Measurements from ENCODE around the gene CAPRIN1. TPM values are rescaled to one million over a fixed set of nuclear protein-coding genes. Genes with fewer than 3 reads are reported as not detected.
"Not testable (repeated sequence)": the region's sequence is repeated elsewhere in the genome, so short reads cannot be mapped to it uniquely, and the experiment has no call there.

CAPRIN1 gene
- polyA plus RNA-seq, 2 of the 4 experiments (the other 2 are of a cell fraction): 159 to 255 TPM

- TF ChIP-seq USF2 (IDR thresholded peaks at IDR 0.05): no peak
These were observed 16.6 kb downstream of the CAPRIN1 start (continued) for GRCh38 chr11:34068111-34068510.

- FAIRE-seq; H3K4me3 ChIP-seq; H3K9me3 ChIP-seq; ATAC-seq; DNase-seq (ENCODE audit: low read depth in 1 of 2, low spot score in 1 of 2); H3K4me2 ChIP-seq; H3K27ac ChIP-seq; POLR2A ChIA-PET: not testable (repeated sequence)
- peaks cover 22% of the 10 kb centered on the region for H3K4me1 ChIP-seq
- 92% methylated on average over 8 of the region's 8 CpGs for WGBS (ENCODE audit: missing lambda C conversion rate)
- CTCF ChIA-PET: interaction anchor here (0.8 to 2.6 kb wide), 6 partner anchors 13 to 290 kb away, joined by 3 to 8 read pairs (median 4); no protein-coding TSS in a partner anchor
These were observed 19.8 kb downstream of the CAPRIN1 start for GRCh38 chr11:34071306-34071705.

GRCh38 chr11:34072041-34072440 lies 20.5 kb downstream of the CAPRIN1 start:
- FAIRE-seq (no peak), ATAC-seq (no peak), DNase-seq (ENCODE audit: low read depth in 1 of 2, low spot score in 1 of 2) (no peak)
- Histone ChIP-seq H3K27ac (no peak overlapping the region), H3K9me3 (no peaks in the 10 kb centered on the region), H3K4me3 (no peak overlapping the region), H3K4me2 (no peak overlapping the region), H3K4me1 (peaks cover 16% of the 10 kb centered on the region)
- CTCF ChIA-PET: interaction anchor here (0.9 to 2.6 kb wide), 4 partner anchors 25 to 289 kb away, joined by 3 to 8 read pairs (median 4); no protein-coding TSS in a partner anchor
- POLR2A ChIA-PET: no interaction called here
- 82% methylated on average over 3 of the region's 3 CpGs for WGBS (ENCODE audit: missing lambda C conversion rate)
- no peak for TF ChIP-seq CBX8 (IDR thresholded peaks at IDR 0.05)
- no peak for TF ChIP-seq PHF8 (IDR thresholded peaks at IDR 0.05; ENCODE audit: borderline replicate concordance, low read depth)
- TF ChIP-seq REST (IDR thresholded peaks at IDR 0.05): no peak
- no peak for TF ChIP-seq SREBF2 (IDR thresholded peaks at IDR 0.05)
- TF ChIP-seq CHD2 (IDR thresholded peaks at IDR 0.05; ENCODE audit: low read length, partially characterized antibody): no peak
- TF ChIP-seq NR3C1 (IDR thresholded peaks at IDR 0.05): no peak
- TF ChIP-seq RARB (CRISPR knock-in tag; IDR thresholded peaks at IDR 0.05): no peak
- TF ChIP-seq HES2 (IDR thresholded peaks at IDR 0.05): no peak

- no peak overlapping the region for H3K27ac ChIP-seq
- ATAC-seq (no peak), DNase-seq (ENCODE audit: low read depth in 1 of 2, low spot score in 1 of 2) (no peak), FAIRE-seq (peak; percentile 56)
- no peak for TF ChIP-seq ZNF302 (CRISPR knock-in tag; IDR thresholded peaks at IDR 0.05)
- TF ChIP-seq NPAS2 (CRISPR knock-in tag; IDR thresholded peaks at IDR 0.05; ENCODE audit: borderline replicate concordance): no peak
- no peak for TF ChIP-seq BCL3 (IDR thresholded peaks at IDR 0.05)
- TF ChIP-seq MAX (IDR thresholded peaks at IDR 0.05): no peak
- TF ChIP-seq CBX8 (IDR thresholded peaks at IDR 0.05): no peak
- TF ChIP-seq HOXA7 (CRISPR knock-in tag; IDR thresholded peaks at IDR 0.05): no peak
- no peak for TF ChIP-seq GATA3 (IDR thresholded peaks at IDR 0.05; ENCODE audit: borderline replicate concordance)
- ChIA-PET CTCF (interaction anchor here (0.6 to 1.6 kb wide), 2 partner anchors 10 to 25 kb away, joined by 3 to 4 read pairs; no protein-coding TSS in a partner anchor), POLR2A (no interaction called here)
- no peaks in the 10 kb centered on the region for H3K9me3 ChIP-seq
- H3K4me2 ChIP-seq: no peak overlapping the region
- H3K4me1 ChIP-seq: peaks cover 11% of the 10 kb centered on the region; the same call in 2 of the 3 replicates
- H3K4me3 ChIP-seq: no peak overlapping the region
- WGBS (ENCODE audit: missing lambda C conversion rate): 63% methylated on average over 2 of the region's 2 CpGs
These were observed 21.3 kb downstream of the CAPRIN1 start for GRCh38 chr11:34072832-34073231.
